Neural cell (in vitro differentiated cells): ENCODE measurements around the gene ANO9.

Experiments
- EP300 ChIP-seq: fragments of 450-650 bp; conservative IDR thresholded peaks from 2 replicates; pipeline ENCODE4 v1.6.1; 2014; ENCODE audit warnings: antibody characterized with exemption, mild to moderate bottlenecking, moderate library complexity; ENCODE audit not compliant: poor library complexity, severe bottlenecking
- EZH2 ChIP-seq: fragments of 200-600, 300-800 bp; shearing (Covaris generic), sonication (generic); IDR thresholded peaks from 2 replicates; pipeline ENCODE4 v1.6.1; 2014; ENCODE audit warnings: antibody characterized with exemption, low read length, borderline replicate concordance, mild to moderate bottlenecking; ENCODE audit not compliant: insufficient read depth, poor library complexity, severe bottlenecking
- MXI1 ChIP-seq: fragments of 450-650 bp; conservative IDR thresholded peaks from 2 replicates; pipeline ENCODE4 v1.6.1; 2014; ENCODE audit warnings: antibody characterized with exemption, mild to moderate bottlenecking; ENCODE audit not compliant: poor library complexity, severe bottlenecking
- POLR2AphosphoS5 ChIP-seq: IDR thresholded peaks from 2 replicates; pipeline ENCODE4 v1.6.1; 2012
- RAD21 ChIP-seq: fragments of 450-650 bp; conservative IDR thresholded peaks from 2 replicates; pipeline ENCODE4 v1.6.1; 2014; ENCODE audit warnings: antibody characterized with exemption, mild to moderate bottlenecking, moderate library complexity
- TAF1 ChIP-seq: IDR thresholded peaks from 2 replicates; pipeline ENCODE4 v1.6.1; 2012; ENCODE audit warnings: low read depth
- TF ChIP-seq, protein P1 (sequence below): fragments of 450-650 bp; IDR thresholded peaks from 2 replicates; pipeline ENCODE4 v1.5.1; 2014; ENCODE audit warnings: antibody characterized with exemption, mild to moderate bottlenecking, moderate library complexity; ENCODE audit not compliant: poor library complexity, severe bottlenecking

DNA sequence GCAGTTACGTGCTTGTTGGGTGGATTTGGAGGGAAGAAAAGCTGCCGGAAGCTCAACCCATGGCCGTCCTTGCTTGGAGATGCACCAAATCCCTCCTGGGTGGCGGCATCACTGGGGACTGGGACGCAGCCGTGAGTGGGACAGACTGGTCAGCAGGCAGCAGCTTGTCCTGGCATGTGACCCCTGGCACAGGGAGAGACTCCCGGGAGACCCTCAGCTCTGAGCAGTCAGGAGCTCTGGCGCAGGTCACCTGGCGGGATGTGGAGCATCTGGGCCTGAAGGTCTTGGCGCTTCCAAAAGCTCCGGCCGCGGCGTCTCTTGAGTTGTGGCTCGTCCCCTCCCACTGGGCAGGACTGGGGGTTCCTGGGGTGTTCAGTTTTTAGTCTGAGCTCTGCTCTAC is 34.6 kb upstream of the ANO9 start:
- TF ChIP-seq, protein P1, sequence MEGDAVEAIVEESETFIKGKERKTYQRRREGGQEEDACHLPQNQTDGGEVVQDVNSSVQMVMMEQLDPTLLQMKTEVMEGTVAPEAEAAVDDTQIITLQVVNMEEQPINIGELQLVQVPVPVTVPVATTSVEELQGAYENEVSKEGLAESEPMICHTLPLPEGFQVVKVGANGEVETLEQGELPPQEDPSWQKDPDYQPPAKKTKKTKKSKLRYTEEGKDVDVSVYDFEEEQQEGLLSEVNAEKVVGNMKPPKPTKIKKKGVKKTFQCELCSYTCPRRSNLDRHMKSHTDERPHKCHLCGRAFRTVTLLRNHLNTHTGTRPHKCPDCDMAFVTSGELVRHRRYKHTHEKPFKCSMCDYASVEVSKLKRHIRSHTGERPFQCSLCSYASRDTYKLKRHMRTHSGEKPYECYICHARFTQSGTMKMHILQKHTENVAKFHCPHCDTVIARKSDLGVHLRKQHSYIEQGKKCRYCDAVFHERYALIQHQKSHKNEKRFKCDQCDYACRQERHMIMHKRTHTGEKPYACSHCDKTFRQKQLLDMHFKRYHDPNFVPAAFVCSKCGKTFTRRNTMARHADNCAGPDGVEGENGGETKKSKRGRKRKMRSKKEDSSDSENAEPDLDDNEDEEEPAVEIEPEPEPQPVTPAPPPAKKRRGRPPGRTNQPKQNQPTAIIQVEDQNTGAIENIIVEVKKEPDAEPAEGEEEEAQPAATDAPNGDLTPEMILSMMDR, result no peak
- TF ChIP-seq EP300 (no peak), EZH2 (no peak), MXI1 (no peak), RAD21 (no peak), TAF1 (no peak), POLR2AphosphoS5 (no peak)
